GM10266 (cell line): ENCODE data around the gene MPPE1.
A peak's percentile ranks its signal among the peaks of the same experiment; 100 is the strongest.

Experiments used
- DNase-seq: peaks from one replicate; pipeline ENCODE4 v3.0.0; 2012; ENCODE audit errors: extremely low spot score
- CTCF ChIP-seq: IDR thresholded peaks from 2 replicates; pipeline ENCODE4 v1.5.1; 2012; ENCODE audit warnings: mild to moderate bottlenecking, low read depth; ENCODE audit not compliant: control insufficient read depth, insufficient read depth; ENCODE audit errors: missing control alignments

Gene MPPE1

GRCh38 chr18:11908182-11909060 is at the start of gene MPPE1:
Gene MPPE1, minus strand, starts transcription at chr18:11908317. Its CDS starts 11,053 bp downstream, at chr18:11897264.
- DNase-seq, result peak; percentile 95
- no peak for TF ChIP-seq CTCF

- no peak for TF ChIP-seq CTCF
- no peak for DNase-seq
These were observed 49.5 kb upstream of the MPPE1 start for GRCh38 chr18:11957636-11958035.

GRCh38 chr18:11956371-11957308 is 48.5 kb upstream of the MPPE1 start:
- TF ChIP-seq CTCF, result no peak
- DNase-seq, result no peak

- no peak for DNase-seq
- no peak for TF ChIP-seq CTCF
These were observed 47.3 kb upstream of the MPPE1 start for GRCh38 chr18:11955239-11956029.

- DNase-seq, result no peak
These were observed 45.0 kb upstream of the MPPE1 start for GRCh38 chr18:11953113-11953512.

More at GRCh38 chr18:11953113-11953512, 45.0 kb upstream of the MPPE1 start:
- no peak for TF ChIP-seq CTCF
